GM19467 (cell line): Measurements from ENCODE around the gene CNOT2.

ENCODE experiments used
- ATAC-seq: cut with Tn5 transposase; IDR thresholded peaks from one replicate; pipeline ENCODE4 v1.9.1; 2021; ENCODE audit warnings: mild to moderate bottlenecking, moderate library complexity; ENCODE audit not compliant: unreplicated experiment

CNOT2 gene

DNA sequence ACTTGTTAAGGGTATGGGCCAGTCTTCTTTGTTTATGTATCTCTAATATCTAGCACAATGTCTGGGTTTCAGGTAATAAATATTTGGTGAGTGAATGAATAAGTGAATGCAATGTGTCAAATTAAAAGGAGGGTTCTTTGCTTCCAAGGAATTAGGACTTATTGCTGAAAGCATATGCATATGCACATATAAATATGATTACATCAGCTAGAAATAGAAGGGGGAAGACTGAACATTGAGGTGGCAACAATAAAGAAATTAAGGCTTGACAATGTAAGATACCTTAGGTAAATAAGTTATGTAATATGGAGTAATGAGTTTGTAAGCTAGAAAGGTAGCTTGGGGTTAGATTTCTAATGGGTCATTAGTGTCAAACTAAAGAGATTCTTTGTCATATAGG is 160.6 kb downstream of the CNOT2 start:
- ATAC-seq, result no peak
